ENCODE measurements around the gene LMNTD2.
"Not testable (repeated sequence)": the region's sequence is repeated elsewhere in the genome, so short reads cannot be mapped to it uniquely, and the experiment has no call there.

LMNTD2 gene

GRCh38 chr11:529728-530411 is 30.7 kb downstream of the LMNTD2 start:
- Mint-ChIP-seq H3K4me3 (no peak overlapping the region), H3K27me3 (no peaks in the 10 kb centered on the region)

GRCh38 chr11:528815-529727 is 31.5 kb downstream of the LMNTD2 start:
- Mint-ChIP-seq H3K9me3 (ENCODE audit: low read depth) (no peaks in the 10 kb centered on the region), H3K27ac (no peak overlapping the region), H3K4me3 (no peak overlapping the region), H3K36me3 (no peaks in the 10 kb centered on the region), H3K27me3 (no peaks in the 10 kb centered on the region), H3K4me1 (ENCODE audit: low read depth) (peaks cover 3% of the 10 kb centered on the region)

More at GRCh38 chr11:529728-530411, 30.7 kb downstream of the LMNTD2 start:
- Mint-ChIP-seq H3K27ac (no peak overlapping the region), H3K4me1 (ENCODE audit: low read depth) (peaks cover 3% of the 10 kb centered on the region), H3K9me3 (ENCODE audit: low read depth) (no peaks in the 10 kb centered on the region), H3K36me3 (no peaks in the 10 kb centered on the region)

- no peaks in the 10 kb centered on the region for H3K27me3 Mint-ChIP-seq
- H3K4me1 Mint-ChIP-seq (ENCODE audit: low read depth) = no peaks in the 10 kb centered on the region
- H3K36me3 Mint-ChIP-seq = no peaks in the 10 kb centered on the region
- no peaks in the 10 kb centered on the region for H3K9me3 Mint-ChIP-seq (ENCODE audit: low read depth)
- no peak overlapping the region for H3K27ac Mint-ChIP-seq
- H3K4me3 Mint-ChIP-seq = no peak overlapping the region
Observed at GRCh38 chr11:528166-528814, 32.2 kb downstream of the LMNTD2 start.

GRCh38 chr11:526192-526591 is 34.3 kb downstream of the LMNTD2 start:
- Mint-ChIP-seq H3K27me3 (no peaks in the 10 kb centered on the region), H3K4me1 (ENCODE audit: low read depth) (no peaks in the 10 kb centered on the region), H3K4me3 (no peak overlapping the region), H3K36me3 (no peaks in the 10 kb centered on the region), H3K27ac (no peak overlapping the region), H3K9me3 (ENCODE audit: low read depth) (no peaks in the 10 kb centered on the region)

GRCh38 chr11:521177-521688 is 39.3 kb downstream of the LMNTD2 start:
- peaks cover 5% of the 10 kb centered on the region for H3K4me1 Mint-ChIP-seq (ENCODE audit: low read depth)
- no peaks in the 10 kb centered on the region for H3K27me3 Mint-ChIP-seq
- H3K4me3 Mint-ChIP-seq = no peak overlapping the region
- H3K27ac Mint-ChIP-seq = no peak overlapping the region
- no peaks in the 10 kb centered on the region for H3K36me3 Mint-ChIP-seq
- H3K9me3 Mint-ChIP-seq (ENCODE audit: low read depth) = no peaks in the 10 kb centered on the region

GRCh38 chr11:520428-521176 is 39.9 kb downstream of the LMNTD2 start:
- Mint-ChIP-seq H3K4me1 (ENCODE audit: low read depth) (peaks cover 5% of the 10 kb centered on the region), H3K9me3 (ENCODE audit: low read depth) (no peaks in the 10 kb centered on the region), H3K27me3 (no peaks in the 10 kb centered on the region), H3K4me3 (no peak overlapping the region), H3K27ac (no peak overlapping the region), H3K36me3 (no peaks in the 10 kb centered on the region)

GRCh38 chr11:518463-519202 is 41.9 kb downstream of the LMNTD2 start:
- Mint-ChIP-seq H3K36me3 (no peaks in the 10 kb centered on the region), H3K9me3 (ENCODE audit: low read depth) (no peaks in the 10 kb centered on the region), H3K4me1 (ENCODE audit: low read depth) (peaks cover 5% of the 10 kb centered on the region), H3K27me3 (no peaks in the 10 kb centered on the region), H3K4me3 (peak overlapping the region; percentile 74), H3K27ac (peak overlapping the region; percentile 79)

GRCh38 chr11:516918-517685 is 43.4 kb downstream of the LMNTD2 start:
- H3K27ac Mint-ChIP-seq; H3K9me3 Mint-ChIP-seq (ENCODE audit: low read depth); H3K27me3 Mint-ChIP-seq; H3K36me3 Mint-ChIP-seq; H3K4me3 Mint-ChIP-seq; H3K4me1 Mint-ChIP-seq (ENCODE audit: low read depth): not testable (repeated sequence)

GRCh38 chr11:516400-516799 is 44.1 kb downstream of the LMNTD2 start:
- H3K4me1 Mint-ChIP-seq (ENCODE audit: low read depth) = peaks cover 5% of the 10 kb centered on the region

GRCh38 chr11:515131-515530 is 45.4 kb downstream of the LMNTD2 start:
- Mint-ChIP-seq H3K4me1 (ENCODE audit: low read depth) (peaks cover 5% of the 10 kb centered on the region), H3K9me3 (ENCODE audit: low read depth) (no peaks in the 10 kb centered on the region), H3K27ac (no peak overlapping the region)

More at GRCh38 chr11:516400-516799, 44.1 kb downstream of the LMNTD2 start:
- Mint-ChIP-seq H3K9me3 (ENCODE audit: low read depth) (no peaks in the 10 kb centered on the region), H3K27ac (no peak overlapping the region), H3K36me3 (no peaks in the 10 kb centered on the region), H3K27me3 (no peaks in the 10 kb centered on the region), H3K4me3 (no peak overlapping the region)

GRCh38 chr11:514606-515005 is 45.9 kb downstream of the LMNTD2 start:
- Mint-ChIP-seq H3K4me1 (ENCODE audit: low read depth) (peaks cover 5% of the 10 kb centered on the region), H3K9me3 (ENCODE audit: low read depth) (no peaks in the 10 kb centered on the region), H3K27ac (no peak overlapping the region), H3K4me3 (no peak overlapping the region), H3K36me3 (no peaks in the 10 kb centered on the region), H3K27me3 (no peaks in the 10 kb centered on the region)

More at GRCh38 chr11:515131-515530, 45.4 kb downstream of the LMNTD2 start:
- no peak overlapping the region for H3K4me3 Mint-ChIP-seq
- H3K36me3 Mint-ChIP-seq = no peaks in the 10 kb centered on the region
- H3K27me3 Mint-ChIP-seq = no peaks in the 10 kb centered on the region

- Mint-ChIP-seq H3K9me3 (ENCODE audit: low read depth) (no peaks in the 10 kb centered on the region), H3K36me3 (no peaks in the 10 kb centered on the region), H3K4me3 (no peak overlapping the region), H3K27ac (no peak overlapping the region), H3K4me1 (ENCODE audit: low read depth) (peaks cover 3% of the 10 kb centered on the region), H3K27me3 (no peaks in the 10 kb centered on the region)
Observed at GRCh38 chr11:512761-513595, 47.6 kb downstream of the LMNTD2 start.

GRCh38 chr11:508956-509355 is 51.6 kb downstream of the LMNTD2 start:
- H3K27ac Mint-ChIP-seq = no peak overlapping the region
- H3K4me3 Mint-ChIP-seq = peak overlapping the region; percentile 42

More at GRCh38 chr11:508956-509355, 51.6 kb downstream of the LMNTD2 start:
- H3K9me3 Mint-ChIP-seq (ENCODE audit: low read depth) = no peaks in the 10 kb centered on the region
- H3K27me3 Mint-ChIP-seq = no peaks in the 10 kb centered on the region
- no peaks in the 10 kb centered on the region for H3K36me3 Mint-ChIP-seq
- H3K4me1 Mint-ChIP-seq (ENCODE audit: low read depth) = peaks cover 19% of the 10 kb centered on the region
